HEK293 (cell line): ENCODE data around the gene LPCAT4.

ENCODE experiments used
- CTCF ChIA-PET: fragments of 350-600 bp; formaldehyde crosslinking; extraction: SDS; loops from one replicate; lab custom pipeline; 2021; ENCODE audit warnings: antibody characterized with exemption; lab: Yijun Ruan, JAX
- POLR2A ChIA-PET: fragments of 300-600 bp; formaldehyde crosslinking; extraction: SDS; loops from one replicate; lab custom pipeline; 2020; ENCODE audit warnings: antibody characterized with exemption, inconsistent platforms; lab: Yijun Ruan, JAX
- H3K27ac ChIP-seq: fragments of 200-500 bp; sonication (Bioruptor generic); 2 replicates; pipeline ENCODE4 v1.5.1; 2014; ENCODE audit warnings: low read depth, low read length, control low read depth, inconsistent platforms; ENCODE audit errors: extremely low read depth
- H3K36me3 ChIP-seq, 2 experiments: fragments of 200-500 bp in 1 of 2; sonication (Bioruptor generic) in 1 of 2; 1 replicate in 1 of 2; 2 replicates in 1 of 2; pipeline ENCODE4 v1.5.1; 2014 to 2017; ENCODE audit warnings: inconsistent platforms in 2 of 2, low read length in 2 of 2; ENCODE audit not compliant: control insufficient read depth in 2 of 2, insufficient read depth in 1 of 2
- H3K4me1 ChIP-seq: fragments of 200-500 bp; sonication (Bioruptor generic); 2 replicates; pipeline ENCODE4 v1.5.1; 2014; ENCODE audit warnings: mild to moderate bottlenecking, low read length, inconsistent platforms; ENCODE audit not compliant: control insufficient read depth, insufficient read depth
- H3K4me3 ChIP-seq: 2 replicates; pipeline ENCODE4 v1.5.1; 2011; ENCODE audit warnings: low read depth, mild to moderate bottlenecking, control low read depth, low read length, moderate library complexity
- H3K9me3 ChIP-seq: fragments of 200-500 bp; sonication (Bioruptor generic); 2 replicates; pipeline ENCODE4 v1.5.1; 2014; ENCODE audit warnings: low read depth, low read length, inconsistent platforms; ENCODE audit not compliant: control insufficient read depth, insufficient read depth
- FEZF1 ChIP-seq: fragments of 450-650 bp; formaldehyde crosslinking; IDR thresholded peaks from 2 replicates; pipeline ENCODE4 v1.5.1; 2016; ENCODE audit warnings: missing biosample characterization, missing genetic modification characterization
- PRDM1 ChIP-seq: fragments of 450-650 bp; formaldehyde crosslinking; IDR thresholded peaks from 2 replicates; pipeline ENCODE4; 2016; ENCODE audit warnings: missing biosample characterization, missing genetic modification characterization
- SALL2 ChIP-seq: fragments of 450-650 bp; formaldehyde crosslinking; IDR thresholded peaks from 2 replicates; pipeline ENCODE4 v1.5.0; 2017; ENCODE audit warnings: missing biosample characterization, mild to moderate bottlenecking, missing genetic modification characterization, borderline replicate concordance
- WT1 ChIP-seq: fragments of 450-650 bp; formaldehyde crosslinking; IDR thresholded peaks from 2 replicates; pipeline ENCODE4 v1.5.1; 2016; ENCODE audit warnings: missing biosample characterization, missing genetic modification characterization
- ZNF155 ChIP-seq: fragments of 450-650 bp; formaldehyde crosslinking; IDR thresholded peaks from 2 replicates; pipeline ENCODE4 v1.5.1; 2016; ENCODE audit warnings: missing biosample characterization, missing genetic modification characterization
- ZNF175 ChIP-seq: fragments of 450-650 bp; formaldehyde crosslinking; IDR thresholded peaks from 2 replicates; pipeline ENCODE4 v1.5.1; 2016; ENCODE audit warnings: missing biosample characterization, missing genetic modification characterization
- ZNF184 ChIP-seq: fragments of 450-650 bp; IDR thresholded peaks from 2 replicates; pipeline ENCODE4 v1.5.1; 2018; ENCODE audit warnings: missing biosample characterization, mild to moderate bottlenecking, missing genetic modification characterization
- ZNF302 ChIP-seq: fragments of 450-650 bp; formaldehyde crosslinking; IDR thresholded peaks from 2 replicates; pipeline ENCODE4 v1.5.1; 2016; ENCODE audit warnings: missing biosample characterization, missing genetic modification characterization, low read depth
- ZNF335 ChIP-seq: fragments of 450-650 bp; formaldehyde crosslinking; conservative IDR thresholded peaks from 2 replicates; pipeline ENCODE4 v1.5.1; 2016; ENCODE audit warnings: missing biosample characterization, missing genetic modification characterization
- ZNF488 ChIP-seq: fragments of 450-650 bp; formaldehyde crosslinking; IDR thresholded peaks from 2 replicates; pipeline ENCODE4 v1.5.1; 2016; ENCODE audit warnings: missing biosample characterization, missing genetic modification characterization
- ZNF529 ChIP-seq: fragments of 450-650 bp; formaldehyde crosslinking; IDR thresholded peaks from 2 replicates; pipeline ENCODE4 v1.5.1; 2017; ENCODE audit warnings: missing genetic modification characterization, missing biosample characterization; ENCODE audit not compliant: insufficient replicate concordance
- ZNF626 ChIP-seq: fragments of 450-650 bp; sonication (Bioruptor Pico); formaldehyde crosslinking; IDR thresholded peaks from 2 replicates; pipeline ENCODE4 v1.5.1; 2018; ENCODE audit warnings: missing biosample characterization, missing genetic modification characterization, inconsistent platforms
- ZNF645 ChIP-seq: fragments of 450-650 bp; formaldehyde crosslinking; IDR thresholded peaks from 2 replicates; pipeline ENCODE4; 2016; ENCODE audit warnings: missing biosample characterization, missing genetic modification characterization
- ZNF664 ChIP-seq: fragments of 450-650 bp; formaldehyde crosslinking; IDR thresholded peaks from 2 replicates; pipeline ENCODE4 v1.5.1; 2016; ENCODE audit warnings: missing biosample characterization, missing genetic modification characterization
- ZNF670 ChIP-seq: fragments of 450-650 bp; formaldehyde crosslinking; IDR thresholded peaks from 2 replicates; pipeline ENCODE4 v1.5.1; 2016; ENCODE audit warnings: missing biosample characterization, missing genetic modification characterization, low read depth
- TF ChIP-seq, protein P1 (sequence below): sonication (generic); formaldehyde crosslinking; IDR thresholded peaks from 2 replicates; pipeline ENCODE4 v1.8.1; 2022; ENCODE audit warnings: mild to moderate bottlenecking, moderate library complexity, missing genetic modification reagents
- TF ChIP-seq, protein P2 (sequence below): fragments of 450-650 bp; formaldehyde crosslinking; conservative IDR thresholded peaks from 2 replicates; pipeline ENCODE4 v1.5.1; 2016; ENCODE audit warnings: low read depth, missing biosample characterization, missing genetic modification characterization
- TF ChIP-seq, protein P3 (sequence below): IDR thresholded peaks from 2 replicates; pipeline ENCODE4 v1.6.1; 2011; ENCODE audit warnings: mild to moderate bottlenecking, low read depth, low read length, borderline replicate concordance

Gene LPCAT4

GRCh38 chr15:34355241-34355640 lies 11.8 kb downstream of the LPCAT4 start (continued):
- no peak for TF ChIP-seq WT1 (tag by site-specific recombination)
- no peak for TF ChIP-seq ZNF529 (tag by site-specific recombination)
- TF ChIP-seq ZNF302 (tag by site-specific recombination) = no peak
- TF ChIP-seq ZNF184 (tag by site-specific recombination) = no peak
- no peak for TF ChIP-seq ZNF664 (tag by site-specific recombination)
- TF ChIP-seq FEZF1 (tag by site-specific recombination) = no peak
- no peak for TF ChIP-seq ZNF626 (tag by site-specific recombination)
- TF ChIP-seq ZNF175 (tag by site-specific recombination) = no peak
- no peak for TF ChIP-seq ZNF488 (tag by site-specific recombination)
- TF ChIP-seq, protein P1, sequence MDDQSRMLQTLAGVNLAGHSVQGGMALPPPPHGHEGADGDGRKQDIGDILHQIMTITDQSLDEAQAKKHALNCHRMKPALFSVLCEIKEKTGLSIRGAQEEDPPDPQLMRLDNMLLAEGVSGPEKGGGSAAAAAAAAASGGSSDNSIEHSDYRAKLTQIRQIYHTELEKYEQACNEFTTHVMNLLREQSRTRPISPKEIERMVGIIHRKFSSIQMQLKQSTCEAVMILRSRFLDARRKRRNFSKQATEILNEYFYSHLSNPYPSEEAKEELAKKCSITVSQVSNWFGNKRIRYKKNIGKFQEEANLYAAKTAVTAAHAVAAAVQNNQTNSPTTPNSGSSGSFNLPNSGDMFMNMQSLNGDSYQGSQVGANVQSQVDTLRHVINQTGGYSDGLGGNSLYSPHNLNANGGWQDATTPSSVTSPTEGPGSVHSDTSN (CRISPR knock-in tag) = no peak

GRCh38 chr15:34354286-34354685 lies 12.7 kb downstream of the LPCAT4 start:
- TF ChIP-seq ZNF155 (tag by site-specific recombination) (no peak), ZNF670 (tag by site-specific recombination) (no peak), ZNF645 (tag by site-specific recombination) (no peak), ZNF335 (tag by site-specific recombination) (no peak), SALL2 (tag by site-specific recombination) (no peak), PRDM1 (no peak)
- TF ChIP-seq, protein P2, sequence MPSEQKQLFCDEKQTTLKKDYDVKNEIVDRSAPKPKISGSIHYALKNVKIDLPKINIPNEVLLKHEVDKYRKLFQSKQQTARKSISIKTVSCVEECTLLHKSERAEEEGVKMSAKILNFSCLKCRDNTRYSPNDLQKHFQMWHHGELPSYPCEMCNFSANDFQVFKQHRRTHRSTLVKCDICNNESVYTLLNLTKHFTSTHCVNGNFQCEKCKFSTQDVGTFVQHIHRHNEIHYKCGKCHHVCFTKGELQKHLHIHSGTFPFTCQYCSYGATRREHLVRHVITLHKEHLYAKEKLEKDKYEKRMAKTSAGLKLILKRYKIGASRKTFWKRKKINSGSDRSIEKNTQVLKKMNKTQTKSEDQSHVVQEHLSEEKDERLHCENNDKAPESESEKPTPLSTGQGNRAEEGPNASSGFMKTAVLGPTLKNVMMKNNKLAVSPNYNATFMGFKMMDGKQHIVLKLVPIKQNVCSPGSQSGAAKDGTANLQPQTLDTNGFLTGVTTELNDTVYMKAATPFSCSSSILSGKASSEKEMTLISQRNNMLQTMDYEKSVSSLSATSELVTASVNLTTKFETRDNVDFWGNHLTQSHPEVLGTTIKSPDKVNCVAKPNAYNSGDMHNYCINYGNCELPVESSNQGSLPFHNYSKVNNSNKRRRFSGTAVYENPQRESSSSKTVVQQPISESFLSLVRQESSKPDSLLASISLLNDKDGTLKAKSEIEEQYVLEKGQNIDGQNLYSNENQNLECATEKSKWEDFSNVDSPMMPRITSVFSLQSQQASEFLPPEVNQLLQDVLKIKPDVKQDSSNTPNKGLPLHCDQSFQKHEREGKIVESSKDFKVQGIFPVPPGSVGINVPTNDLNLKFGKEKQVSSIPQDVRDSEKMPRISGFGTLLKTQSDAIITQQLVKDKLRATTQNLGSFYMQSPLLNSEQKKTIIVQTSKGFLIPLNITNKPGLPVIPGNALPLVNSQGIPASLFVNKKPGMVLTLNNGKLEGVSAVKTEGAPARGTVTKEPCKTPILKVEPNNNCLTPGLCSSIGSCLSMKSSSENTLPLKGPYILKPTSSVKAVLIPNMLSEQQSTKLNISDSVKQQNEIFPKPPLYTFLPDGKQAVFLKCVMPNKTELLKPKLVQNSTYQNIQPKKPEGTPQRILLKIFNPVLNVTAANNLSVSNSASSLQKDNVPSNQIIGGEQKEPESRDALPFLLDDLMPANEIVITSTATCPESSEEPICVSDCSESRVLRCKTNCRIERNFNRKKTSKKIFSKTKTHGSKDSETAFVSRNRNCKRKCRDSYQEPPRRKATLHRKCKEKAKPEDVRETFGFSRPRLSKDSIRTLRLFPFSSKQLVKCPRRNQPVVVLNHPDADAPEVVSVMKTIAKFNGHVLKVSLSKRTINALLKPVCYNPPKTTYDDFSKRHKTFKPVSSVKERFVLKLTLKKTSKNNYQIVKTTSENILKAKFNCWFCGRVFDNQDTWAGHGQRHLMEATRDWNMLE (tag by site-specific recombination) = no peak
- TF ChIP-seq, protein P3, sequence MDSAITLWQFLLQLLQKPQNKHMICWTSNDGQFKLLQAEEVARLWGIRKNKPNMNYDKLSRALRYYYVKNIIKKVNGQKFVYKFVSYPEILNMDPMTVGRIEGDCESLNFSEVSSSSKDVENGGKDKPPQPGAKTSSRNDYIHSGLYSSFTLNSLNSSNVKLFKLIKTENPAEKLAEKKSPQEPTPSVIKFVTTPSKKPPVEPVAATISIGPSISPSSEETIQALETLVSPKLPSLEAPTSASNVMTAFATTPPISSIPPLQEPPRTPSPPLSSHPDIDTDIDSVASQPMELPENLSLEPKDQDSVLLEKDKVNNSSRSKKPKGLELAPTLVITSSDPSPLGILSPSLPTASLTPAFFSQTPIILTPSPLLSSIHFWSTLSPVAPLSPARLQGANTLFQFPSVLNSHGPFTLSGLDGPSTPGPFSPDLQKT = no peak
- Histone ChIP-seq H3K9me3 (no peaks in the 10 kb centered on the region), H3K36me3 (peaks cover 0 to 8% of the 10 kb centered on the region in 2 experiments; a peak in 1 of 3 replicates), H3K27ac (no peak overlapping the region), H3K4me1 (no peaks in the 10 kb centered on the region), H3K4me3 (no peak overlapping the region)
- CTCF ChIA-PET = interaction anchor here (0.6 kb wide), 1 partner anchor 30 kb away, joined by 4 read pairs; no protein-coding TSS in a partner anchor
- POLR2A ChIA-PET = no interaction called here
